OCI-LY1 (cell line): ENCODE measurements around the gene MOGAT1.

Experiments
- H2AFZ ChIP-seq: fragments of 200-600 bp; sonication (generic), shearing (Covaris generic); 2 replicates; pipeline ENCODE4 v1.6.0; 2014; ENCODE audit warnings: antibody characterized with exemption, mild to moderate bottlenecking, low read length
- H3F3A ChIP-seq: fragments of 200-600 bp; sonication (generic), shearing (Covaris generic); 2 replicates; pipeline ENCODE4 v1.6.0; 2014; ENCODE audit warnings: mild to moderate bottlenecking, antibody characterized with exemption, low read length, moderate library complexity; ENCODE audit not compliant: insufficient read depth
- H3K27ac ChIP-seq: fragments of 200-600 bp; sonication (generic); 2 replicates; pipeline ENCODE4 v1.5.1; 2014; ENCODE audit warnings: low read length, mixed run types, mild to moderate bottlenecking, low read depth; ENCODE audit not compliant: poor library complexity, severe bottlenecking
- H3K27me3 ChIP-seq: fragments of 200-600 bp; sonication (generic); 2 replicates; pipeline ENCODE4 v1.6.0; 2014; ENCODE audit warnings: antibody characterized with exemption, mild to moderate bottlenecking, low read length, moderate library complexity; ENCODE audit not compliant: insufficient read depth
- H3K36me3 ChIP-seq: fragments of 200-600 bp; sonication (generic); 2 replicates; pipeline ENCODE4 v1.6.1; 2014; ENCODE audit warnings: mild to moderate bottlenecking, antibody characterized with exemption, low read length, moderate library complexity, mixed read lengths; ENCODE audit not compliant: insufficient read depth
- H3K4me1 ChIP-seq: fragments of 200-600 bp; sonication (generic); 2 replicates; pipeline ENCODE4 v1.5.1; 2014; ENCODE audit warnings: mild to moderate bottlenecking, low read length, moderate library complexity; ENCODE audit not compliant: insufficient read depth, severe bottlenecking
- H3K4me2 ChIP-seq: fragments of 200-600 bp; sonication (generic), shearing (Covaris generic); 2 replicates; pipeline ENCODE4 v1.6.1; 2014; ENCODE audit warnings: low read length
- H3K4me3 ChIP-seq: fragments of 200-600 bp; sonication (generic); 2 replicates; pipeline ENCODE4 v1.5.1; 2014; ENCODE audit warnings: low read length, low read depth, mild to moderate bottlenecking, mixed read lengths; ENCODE audit not compliant: poor library complexity, severe bottlenecking
- H3K79me2 ChIP-seq: fragments of 200-600 bp; shearing (Covaris generic); 2 replicates; pipeline ENCODE4 v1.6.1; 2016; ENCODE audit warnings: mixed run types, low read length, mixed read lengths; ENCODE audit not compliant: insufficient read depth
- H3K9ac ChIP-seq: fragments of 200-600 bp; sonication (generic), shearing (Covaris generic); 2 replicates; pipeline ENCODE4 v1.6.1; 2014; ENCODE audit warnings: mild to moderate bottlenecking, low read length, mixed read lengths
- H3K9me2 ChIP-seq: fragments of 200-600 bp; sonication (generic), shearing (Covaris generic); 2 replicates; pipeline ENCODE4 v1.6.1; 2014; ENCODE audit warnings: low read depth, mild to moderate bottlenecking, low read length, mixed read lengths
- H3K9me3 ChIP-seq: fragments of 200-600 bp; shearing (Covaris generic); 2 replicates; pipeline ENCODE4 v1.6.1; 2014; ENCODE audit warnings: low read length, mixed read lengths
- H4K20me1 ChIP-seq: fragments of 200-600 bp; sonication (generic), shearing (Covaris generic); 2 replicates; pipeline ENCODE4 v1.6.0; 2016; ENCODE audit warnings: mild to moderate bottlenecking, low read length; ENCODE audit not compliant: insufficient read depth
- CTCF ChIP-seq: fragments of 200-600 bp; sonication (generic), shearing (Covaris generic); IDR thresholded peaks from 2 replicates; pipeline ENCODE4 v1.5.1; 2017; ENCODE audit warnings: mild to moderate bottlenecking, antibody characterized with exemption, low read length, moderate library complexity, mixed read lengths
- EZH2 ChIP-seq: fragments of 200-600 bp; sonication (generic), shearing (Covaris generic); IDR thresholded peaks from 2 replicates; pipeline ENCODE4 v1.8.0; 2017; ENCODE audit warnings: borderline replicate concordance, mixed run types, mild to moderate bottlenecking, antibody characterized with exemption, low read length, moderate library complexity, mixed read lengths

MOGAT1 gene

GRCh38 chr2:222656526-222657446 lies 14.7 kb upstream of the MOGAT1 start:
- Histone ChIP-seq H3K79me2 (peaks cover 38% of the 10 kb centered on the region), H3K27ac (no peak overlapping the region), H2AFZ (peak overlapping the region; percentile 69; the same call in 1 of the 2 replicates)

GRCh38 chr2:222663479-222663878 lies 8.0 kb upstream of the MOGAT1 start:
- no peak overlapping the region for H3K4me2 ChIP-seq
- H3K9me3 ChIP-seq: no peaks in the 10 kb centered on the region
- no peaks in the 10 kb centered on the region for H4K20me1 ChIP-seq
- H3K9me2 ChIP-seq: no peaks in the 10 kb centered on the region
- H3K9ac ChIP-seq: no peak overlapping the region
- TF ChIP-seq EZH2 (no peak), CTCF (no peak)
- no peaks in the 10 kb centered on the region for H3K27me3 ChIP-seq
- H3K4me3 ChIP-seq: no peak overlapping the region
- H3K4me1 ChIP-seq: no peaks in the 10 kb centered on the region
- no peak overlapping the region for H3K27ac ChIP-seq
- no peaks in the 10 kb centered on the region for H3K79me2 ChIP-seq
- H2AFZ ChIP-seq: no peak overlapping the region
- no peaks in the 10 kb centered on the region for H3K36me3 ChIP-seq
- no peaks in the 10 kb centered on the region for H3F3A ChIP-seq

More at GRCh38 chr2:222656526-222657446, 14.7 kb upstream of the MOGAT1 start:
- peak overlapping the region; percentile 83 for H3K9ac ChIP-seq
- no peaks in the 10 kb centered on the region for H3K9me2 ChIP-seq
- H3K4me3 ChIP-seq: peak overlapping the region; percentile 78
- no peak for TF ChIP-seq CTCF
- no peak for TF ChIP-seq EZH2
- no peaks in the 10 kb centered on the region for H3K27me3 ChIP-seq
- peaks cover 15% of the 10 kb centered on the region; the same call in 1 of the 2 replicates for H3K36me3 ChIP-seq
- H3K9me3 ChIP-seq: no peaks in the 10 kb centered on the region
- peak overlapping the region; percentile 96 for H3K4me2 ChIP-seq
- H3K4me1 ChIP-seq: peaks cover 38% of the 10 kb centered on the region
- no peaks in the 10 kb centered on the region for H4K20me1 ChIP-seq
- H3F3A ChIP-seq: no peaks in the 10 kb centered on the region

- H3K9me3 ChIP-seq: no peaks in the 10 kb centered on the region
- no peak overlapping the region for H3K27ac ChIP-seq
- H3K4me3 ChIP-seq: no peak overlapping the region
- H3F3A ChIP-seq: no peaks in the 10 kb centered on the region
- H3K79me2 ChIP-seq: no peaks in the 10 kb centered on the region
- no peak overlapping the region for H3K4me2 ChIP-seq
- H3K36me3 ChIP-seq: no peaks in the 10 kb centered on the region
- H4K20me1 ChIP-seq: no peaks in the 10 kb centered on the region
- H3K27me3 ChIP-seq: no peaks in the 10 kb centered on the region; the same call in 1 of the 2 replicates
- no peaks in the 10 kb centered on the region for H3K4me1 ChIP-seq
- H3K9me2 ChIP-seq: no peaks in the 10 kb centered on the region
- TF ChIP-seq CTCF (no peak), EZH2 (no peak)
- H2AFZ ChIP-seq: no peak overlapping the region
- no peak overlapping the region for H3K9ac ChIP-seq
Measured at GRCh38 chr2:222668494-222669154, 2.8 kb upstream of the MOGAT1 start.
